Measurements from ENCODE around the gene CIDEB. TPM values are rescaled to one million over a fixed set of nuclear protein-coding genes. Genes with fewer than 3 reads are reported as not detected.

CIDEB gene
- total RNA-seq, 1 experiment from 2014 or later, result 0.22 TPM

DNA sequence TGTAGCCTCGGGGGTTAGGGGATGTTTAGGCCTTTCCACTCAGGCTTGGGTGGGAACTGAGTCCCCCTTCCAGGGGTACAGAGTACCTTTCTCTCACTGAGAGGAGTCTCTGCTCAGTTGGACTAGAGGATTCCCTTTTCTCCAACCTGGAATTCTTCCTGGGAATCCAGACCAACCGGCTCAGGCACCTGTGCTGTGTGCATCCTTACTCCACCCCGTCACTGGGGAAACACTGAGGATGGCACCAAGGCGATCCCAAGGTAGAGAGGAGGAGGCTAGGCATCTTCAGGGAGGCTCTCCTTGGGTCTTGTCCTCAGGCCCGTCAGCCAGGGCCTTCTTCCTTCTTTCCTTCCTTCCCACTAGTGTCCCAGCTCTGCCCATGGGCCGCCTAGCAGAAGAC, 43.9 kb downstream of the CIDEB start:
- DNase-seq (ENCODE audit: low read depth, low spot score) (no peak), ATAC-seq (no peak)
- Histone ChIP-seq H3K9ac (ENCODE audit: low read length) (no peak overlapping the region), H3K4me3 (replicated peaks in 1 of 2; ENCODE audit: low read depth in 1 of 2, low read length in 2 of 2) (no peak overlapping the region), H3K9me3 (ENCODE audit: control insufficient read depth in 1 of 2, insufficient read depth in 1 of 2, low read depth in 1 of 2, low read length in 2 of 2) (no peaks in the 10 kb centered on the region), H3K4me1 (ENCODE audit: control insufficient read depth in 1 of 2, insufficient read depth in 2 of 2, low read length in 2 of 2) (peaks cover 7 to 12% of the 10 kb centered on the region in 2 experiments), H2AFZ (ENCODE audit: low read depth, low read length, poor library complexity, severe bottlenecking) (no peak overlapping the region), H3K36me3 (ENCODE audit: control insufficient read depth in 1 of 2, insufficient read depth in 2 of 2, low read length in 2 of 2) (no peaks in the 10 kb centered on the region; a peak in 1 of 4 replicates), H3K4me2 (ENCODE audit: low read length) (no peak overlapping the region), H3K27me3 (ENCODE audit: insufficient read depth, low read length) (no peaks in the 10 kb centered on the region), H3K79me2 (ENCODE audit: insufficient read depth, low read length) (no peaks in the 10 kb centered on the region), H3K9me2 (ENCODE audit: insufficient read depth) (no peaks in the 10 kb centered on the region), H3K27ac (ENCODE audit: low read depth, low read length) (no peak overlapping the region), H4K20me1 (ENCODE audit: insufficient read depth) (no peaks in the 10 kb centered on the region)
- CTCF ChIA-PET, result no interaction called here
- no peak for TF ChIP-seq SIN3A (IDR thresholded peaks at IDR 0.05; ENCODE audit: low read depth)
- TF ChIP-seq, protein P1, sequence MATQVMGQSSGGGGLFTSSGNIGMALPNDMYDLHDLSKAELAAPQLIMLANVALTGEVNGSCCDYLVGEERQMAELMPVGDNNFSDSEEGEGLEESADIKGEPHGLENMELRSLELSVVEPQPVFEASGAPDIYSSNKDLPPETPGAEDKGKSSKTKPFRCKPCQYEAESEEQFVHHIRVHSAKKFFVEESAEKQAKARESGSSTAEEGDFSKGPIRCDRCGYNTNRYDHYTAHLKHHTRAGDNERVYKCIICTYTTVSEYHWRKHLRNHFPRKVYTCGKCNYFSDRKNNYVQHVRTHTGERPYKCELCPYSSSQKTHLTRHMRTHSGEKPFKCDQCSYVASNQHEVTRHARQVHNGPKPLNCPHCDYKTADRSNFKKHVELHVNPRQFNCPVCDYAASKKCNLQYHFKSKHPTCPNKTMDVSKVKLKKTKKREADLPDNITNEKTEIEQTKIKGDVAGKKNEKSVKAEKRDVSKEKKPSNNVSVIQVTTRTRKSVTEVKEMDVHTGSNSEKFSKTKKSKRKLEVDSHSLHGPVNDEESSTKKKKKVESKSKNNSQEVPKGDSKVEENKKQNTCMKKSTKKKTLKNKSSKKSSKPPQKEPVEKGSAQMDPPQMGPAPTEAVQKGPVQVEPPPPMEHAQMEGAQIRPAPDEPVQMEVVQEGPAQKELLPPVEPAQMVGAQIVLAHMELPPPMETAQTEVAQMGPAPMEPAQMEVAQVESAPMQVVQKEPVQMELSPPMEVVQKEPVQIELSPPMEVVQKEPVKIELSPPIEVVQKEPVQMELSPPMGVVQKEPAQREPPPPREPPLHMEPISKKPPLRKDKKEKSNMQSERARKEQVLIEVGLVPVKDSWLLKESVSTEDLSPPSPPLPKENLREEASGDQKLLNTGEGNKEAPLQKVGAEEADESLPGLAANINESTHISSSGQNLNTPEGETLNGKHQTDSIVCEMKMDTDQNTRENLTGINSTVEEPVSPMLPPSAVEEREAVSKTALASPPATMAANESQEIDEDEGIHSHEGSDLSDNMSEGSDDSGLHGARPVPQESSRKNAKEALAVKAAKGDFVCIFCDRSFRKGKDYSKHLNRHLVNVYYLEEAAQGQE (IDR thresholded peaks at IDR 0.05; ENCODE audit: low read depth), result no peak
- TF ChIP-seq, protein P2, sequence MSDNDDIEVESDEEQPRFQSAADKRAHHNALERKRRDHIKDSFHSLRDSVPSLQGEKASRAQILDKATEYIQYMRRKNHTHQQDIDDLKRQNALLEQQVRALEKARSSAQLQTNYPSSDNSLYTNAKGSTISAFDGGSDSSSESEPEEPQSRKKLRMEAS (IDR thresholded peaks at IDR 0.05), result no peak
- TF ChIP-seq JUND (IDR thresholded peaks at IDR 0.05), result no peak
- TF ChIP-seq POLR2AphosphoS5 (IDR thresholded peaks at IDR 0.05; ENCODE audit: low read depth, low read length), result no peak
- no peak for TF ChIP-seq YY1 (IDR thresholded peaks at IDR 0.05; ENCODE audit: extremely low read depth, insufficient replicate concordance, low read depth, low read length)
- no peak for TF ChIP-seq CBX3 (IDR thresholded peaks at IDR 0.05; ENCODE audit: low read depth)
- no peak for TF ChIP-seq CEBPB (IDR thresholded peaks at IDR 0.05; ENCODE audit: low read depth)
- no peak for TF ChIP-seq ELF1 (IDR thresholded peaks at IDR 0.05; ENCODE audit: borderline replicate concordance, low read depth)
- no peak for TF ChIP-seq SP1 (IDR thresholded peaks at IDR 0.05; ENCODE audit: low read depth)
- RAD21 ChIA-PET (ENCODE audit: low non-redundant PET in 1 of 2, low total read pairs in 2 of 2, uncharacterized antibody in 2 of 2, unreplicated experiment in 2 of 2), result no interaction called here
- no TSS peak for BruUV-seq (replicated peaks)
- POLR2A ChIA-PET, result no interaction called here
- intact Hi-C loops (cut with micrococcal nuclease), result no loop called here

Data from HCT116 (cell line).